AG09309 (cell line): ENCODE results near the gene TBCEL.

ENCODE experiments used
- DNase-seq: peaks from one replicate; pipeline ENCODE4 v3.0.0-alpha.2; 2010; ENCODE audit warnings: low read depth
- H3K4me3 ChIP-seq: 2 replicates; pipeline ENCODE4 v1.5.1; 2011; ENCODE audit warnings: mild to moderate bottlenecking, low read depth, low read length, moderate library complexity; ENCODE audit not compliant: control insufficient read depth
- TF ChIP-seq, protein P1 (sequence below): IDR thresholded peaks from 2 replicates; pipeline ENCODE4 v1.5.1; 2011; ENCODE audit warnings: mild to moderate bottlenecking, low read depth, low read length, inconsistent platforms; ENCODE audit not compliant: insufficient read depth, control insufficient read depth; ENCODE audit errors: missing control alignments

The TBCEL gene

DNA sequence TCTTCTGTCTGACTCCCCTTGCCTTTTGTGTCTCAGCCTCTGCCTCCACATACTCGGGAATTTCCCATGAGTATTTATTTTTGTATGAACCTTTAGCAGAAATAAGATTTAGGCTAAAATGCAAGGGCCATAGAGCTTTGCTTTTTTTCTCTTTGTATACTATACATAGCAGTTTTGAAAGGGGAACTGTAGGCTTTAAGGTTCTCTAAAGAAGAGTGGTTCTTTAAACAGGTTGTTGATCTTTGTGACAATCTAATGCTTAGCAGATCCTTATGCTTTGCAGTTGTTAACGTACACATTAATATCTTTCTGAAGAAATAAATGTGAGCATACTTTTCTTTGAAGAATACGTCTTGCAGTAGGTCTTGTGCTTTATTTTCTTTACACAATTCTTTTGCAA is 35.0 kb downstream of the TBCEL start:
- no peak overlapping the region for H3K4me3 ChIP-seq
- no peak for DNase-seq
- TF ChIP-seq, protein P1, sequence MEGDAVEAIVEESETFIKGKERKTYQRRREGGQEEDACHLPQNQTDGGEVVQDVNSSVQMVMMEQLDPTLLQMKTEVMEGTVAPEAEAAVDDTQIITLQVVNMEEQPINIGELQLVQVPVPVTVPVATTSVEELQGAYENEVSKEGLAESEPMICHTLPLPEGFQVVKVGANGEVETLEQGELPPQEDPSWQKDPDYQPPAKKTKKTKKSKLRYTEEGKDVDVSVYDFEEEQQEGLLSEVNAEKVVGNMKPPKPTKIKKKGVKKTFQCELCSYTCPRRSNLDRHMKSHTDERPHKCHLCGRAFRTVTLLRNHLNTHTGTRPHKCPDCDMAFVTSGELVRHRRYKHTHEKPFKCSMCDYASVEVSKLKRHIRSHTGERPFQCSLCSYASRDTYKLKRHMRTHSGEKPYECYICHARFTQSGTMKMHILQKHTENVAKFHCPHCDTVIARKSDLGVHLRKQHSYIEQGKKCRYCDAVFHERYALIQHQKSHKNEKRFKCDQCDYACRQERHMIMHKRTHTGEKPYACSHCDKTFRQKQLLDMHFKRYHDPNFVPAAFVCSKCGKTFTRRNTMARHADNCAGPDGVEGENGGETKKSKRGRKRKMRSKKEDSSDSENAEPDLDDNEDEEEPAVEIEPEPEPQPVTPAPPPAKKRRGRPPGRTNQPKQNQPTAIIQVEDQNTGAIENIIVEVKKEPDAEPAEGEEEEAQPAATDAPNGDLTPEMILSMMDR = no peak

DNA sequence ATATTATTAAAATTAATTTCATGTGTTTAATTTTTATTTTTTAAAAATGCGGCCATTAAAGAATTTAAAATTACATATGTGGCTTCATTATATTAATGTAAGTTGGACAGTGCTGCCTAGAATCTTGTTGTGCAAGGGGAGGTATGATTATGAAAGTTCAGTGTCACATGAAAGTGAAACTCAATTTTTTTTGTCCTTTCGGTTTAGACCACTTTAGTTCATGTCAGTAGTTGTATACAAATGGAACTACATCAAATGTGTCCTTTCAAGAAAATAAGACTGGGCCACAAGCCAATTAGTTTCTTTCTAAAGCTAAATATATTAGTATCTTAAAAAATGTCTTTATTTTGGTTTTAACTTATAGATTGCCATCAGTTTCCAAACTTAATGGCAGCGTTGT is 35.7 kb downstream of the TBCEL start:
- TF ChIP-seq, protein P1 = no peak
- H3K4me3 ChIP-seq = no peak overlapping the region
- no peak for DNase-seq

DNA sequence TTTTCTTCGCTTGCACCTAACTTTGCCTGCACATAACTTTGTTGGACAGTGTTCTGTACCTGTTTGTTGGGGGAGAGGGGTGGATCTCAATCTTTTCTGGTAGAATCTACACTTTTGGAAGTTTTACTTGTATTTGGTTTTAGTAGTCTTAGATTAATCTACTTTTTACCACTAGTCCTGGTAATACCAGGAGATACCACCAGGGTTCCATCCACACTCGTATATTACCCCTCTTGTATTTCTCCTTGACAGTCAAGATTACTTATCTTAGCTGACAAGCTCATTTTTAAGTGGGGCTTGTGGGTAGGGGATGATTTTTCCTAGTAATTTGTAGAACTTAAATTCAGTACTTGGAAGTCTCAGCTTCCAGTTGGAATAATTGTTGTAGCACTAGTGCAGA is 39.8 kb downstream of the TBCEL start:
- DNase-seq = no peak
- TF ChIP-seq, protein P1 = peak; percentile 30
- H3K4me3 ChIP-seq = no peak overlapping the region

DNA sequence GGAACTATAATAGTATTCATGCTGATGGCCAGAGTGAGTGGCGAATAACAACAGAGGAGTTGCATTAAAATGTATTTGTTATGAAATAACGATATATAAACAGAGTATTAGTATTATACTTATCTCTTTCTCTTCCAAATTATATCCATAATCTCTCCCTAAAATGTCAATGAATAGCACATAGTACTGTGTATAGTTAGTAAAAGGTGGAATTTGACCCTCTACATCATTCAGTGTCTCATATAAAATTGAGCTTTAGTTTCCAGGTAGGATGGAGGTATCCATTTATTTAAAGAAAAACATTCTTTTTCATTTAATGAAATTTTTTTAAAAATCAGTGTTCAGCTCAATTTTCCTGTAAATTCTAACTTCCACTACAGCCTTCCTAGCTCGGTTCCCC is 42.7 kb downstream of the TBCEL start:
- TF ChIP-seq, protein P1 = no peak
- DNase-seq = no peak
- H3K4me3 ChIP-seq = no peak overlapping the region

DNA sequence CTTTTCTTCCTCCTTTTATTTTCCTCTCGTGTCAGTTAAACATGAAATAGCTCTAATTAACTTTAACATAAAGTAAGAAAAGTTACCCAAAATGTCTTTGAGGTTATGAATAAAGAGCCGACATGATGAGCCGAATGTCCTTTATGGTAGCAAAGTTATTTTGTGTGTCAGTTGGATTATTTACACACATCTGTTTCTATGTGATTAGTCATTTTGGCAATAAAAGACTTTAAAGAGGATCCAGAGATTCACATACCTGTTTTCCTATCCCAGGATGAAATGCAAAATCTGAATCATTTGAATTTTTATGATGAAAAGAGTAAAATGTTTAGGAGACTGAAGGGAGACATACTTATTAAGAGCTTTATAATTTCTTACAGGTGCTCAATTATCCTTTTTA is 43.1 kb downstream of the TBCEL start:
- no peak overlapping the region for H3K4me3 ChIP-seq
- TF ChIP-seq, protein P1 = no peak
- no peak for DNase-seq

DNA sequence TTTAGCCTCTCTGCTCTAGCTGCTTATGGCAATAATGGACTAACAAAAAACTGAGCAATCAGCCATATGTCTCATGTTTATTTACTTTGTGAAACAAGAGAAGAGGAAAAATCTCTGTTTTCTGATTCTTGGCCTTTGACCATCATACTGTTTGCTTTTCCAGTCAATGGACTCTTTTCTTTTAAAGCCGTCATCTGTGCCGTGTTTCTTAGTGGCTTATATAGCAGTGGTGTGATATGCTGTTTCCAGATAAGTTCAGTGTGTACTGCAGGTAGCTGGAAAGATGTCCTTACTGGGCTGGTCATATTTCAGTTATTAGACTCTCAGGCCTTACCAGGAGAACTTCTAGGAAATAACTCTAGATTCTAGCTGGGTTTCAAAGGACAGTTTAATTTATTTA is 43.6 kb downstream of the TBCEL start:
- TF ChIP-seq, protein P1 = no peak
- no peak overlapping the region for H3K4me3 ChIP-seq
- DNase-seq = no peak
